ENCODE results near the gene TIMM21.
A peak's percentile ranks its signal among the peaks of the same experiment; 100 is the strongest.

Gene TIMM21

GRCh38 chr18:74147779-74148542 lies at the start of gene TIMM21, which contains the start of gene FBXO15:
TIMM21 (plus strand) TSS chr18:74148523; CDS start chr18:74148809, 286 bp downstream.
FBXO15 (minus strand) TSS chr18:74147834; CDS start chr18:74147785, 49 bp downstream.
- DNase-seq, result peak; percentile 93 to 98

GRCh38 chr18:74108460-74108859 lies 39.9 kb upstream of the TIMM21 start:
- no peak for DNase-seq

DNA sequence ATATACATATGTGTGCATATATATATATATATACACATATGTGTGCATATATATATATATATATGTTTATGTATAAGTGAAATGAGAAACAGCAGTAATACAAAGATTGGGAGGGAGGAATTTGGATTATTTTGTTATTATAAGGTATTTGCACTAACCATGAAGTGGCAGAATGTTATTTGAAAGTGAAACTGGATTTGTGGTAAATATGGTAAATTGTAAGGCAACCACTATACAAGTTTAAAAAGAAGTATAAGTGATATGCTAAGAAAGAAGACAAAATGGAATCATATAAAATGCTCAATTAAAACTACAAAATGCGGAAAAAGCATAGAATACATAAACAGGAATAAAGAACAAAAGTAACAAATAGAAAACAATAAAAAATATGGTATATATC lies 38.2 kb upstream of the TIMM21 start:
- no peak for DNase-seq

- DNase-seq, result no peak
Observed at GRCh38 chr18:74110976-74111375, 37.3 kb upstream of the TIMM21 start.

GRCh38 chr18:74113711-74114110 lies 34.6 kb upstream of the TIMM21 start:
- DNase-seq, result no peak

DNA sequence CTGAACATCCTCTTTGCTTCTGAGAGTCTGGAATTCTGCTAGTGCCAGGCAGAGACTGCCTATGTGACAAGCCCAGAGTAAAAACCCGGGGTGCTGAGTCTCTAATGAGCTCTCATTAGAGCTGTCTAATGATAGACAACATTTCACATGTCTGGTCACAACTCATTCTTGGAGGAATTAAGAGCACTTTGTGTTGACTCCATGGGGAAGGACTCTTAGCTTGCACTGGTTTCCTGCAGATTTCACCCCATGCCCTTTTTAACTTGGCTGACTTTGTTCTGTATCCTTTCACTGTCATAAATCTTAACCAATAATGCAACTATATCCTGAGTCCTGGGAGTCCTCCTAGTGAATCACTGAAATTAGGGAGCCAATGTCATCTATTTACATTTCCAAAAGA lies 34.2 kb upstream of the TIMM21 start:
- DNase-seq, result no peak

- no peak for DNase-seq
Observed at GRCh38 chr18:74115046-74115445, 33.3 kb upstream of the TIMM21 start.

- peak in 1 of 2 experiments; percentile 33 for DNase-seq
Observed at GRCh38 chr18:74116633-74117554, 31.4 kb upstream of the TIMM21 start.

- no peak for DNase-seq
Observed at GRCh38 chr18:74123200-74123599, 25.1 kb upstream of the TIMM21 start.

DNA sequence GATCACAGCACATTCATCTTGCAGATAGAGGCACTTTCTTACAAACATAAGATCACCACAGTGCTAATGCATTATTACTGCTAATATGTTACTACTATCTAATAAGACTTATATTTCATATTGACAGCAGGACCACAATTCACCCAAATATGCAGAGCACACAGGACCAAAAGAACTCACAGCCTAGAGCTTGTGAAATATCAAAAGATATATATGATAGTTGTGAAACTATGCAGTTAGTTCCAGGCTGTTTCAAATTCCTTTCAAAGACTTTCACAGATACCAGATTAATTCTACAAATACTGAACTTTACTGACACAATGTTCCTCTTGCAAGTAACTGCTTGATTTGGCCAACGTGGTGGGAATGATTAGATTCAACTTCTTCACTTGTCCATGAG lies 23.7 kb upstream of the TIMM21 start:
- no peak for DNase-seq

DNA sequence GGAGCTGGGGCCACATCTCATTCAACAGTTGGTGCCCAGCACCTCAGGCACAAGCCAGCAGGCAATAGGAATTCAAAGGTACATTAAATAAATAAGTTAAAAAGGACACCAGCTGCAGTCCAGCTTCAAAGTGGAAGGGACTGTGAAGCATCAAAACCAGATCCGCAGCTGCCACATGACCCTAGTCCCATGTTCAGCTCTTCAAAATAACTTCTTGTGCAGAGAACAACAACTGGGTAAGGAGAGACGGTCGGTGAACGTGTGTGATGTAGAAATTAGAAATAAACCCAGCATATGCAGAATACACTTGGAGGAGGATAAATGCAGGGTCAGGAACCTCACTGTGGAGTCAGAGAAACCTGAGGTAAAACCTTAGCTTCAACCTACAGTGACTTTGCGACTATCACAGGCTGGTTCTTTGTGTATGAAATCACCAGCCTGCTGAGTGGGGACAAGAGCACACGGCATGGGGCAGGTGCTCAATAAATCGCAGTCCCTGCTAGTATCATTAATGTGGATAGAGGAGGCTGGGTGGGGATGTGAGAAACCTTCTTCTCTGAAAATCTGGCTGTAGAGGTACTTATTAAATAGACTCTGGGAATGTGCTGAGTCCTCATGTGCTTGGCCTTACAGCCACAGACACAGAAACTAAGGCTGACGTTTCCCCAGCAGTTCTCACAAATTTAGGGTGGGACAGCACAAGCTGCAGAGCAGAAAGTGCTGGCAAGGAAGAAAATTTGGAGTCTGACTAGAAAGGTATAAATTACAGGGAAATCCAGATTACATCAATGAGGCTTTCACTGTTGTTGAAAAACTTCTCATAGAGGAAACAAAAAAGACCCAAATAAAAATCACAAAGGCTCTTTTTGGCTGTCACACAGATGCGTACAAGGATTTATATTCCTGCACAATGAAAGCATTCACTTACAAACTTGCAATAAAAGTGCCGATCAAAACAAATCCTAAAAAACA lies 21.4 kb upstream of the TIMM21 start:
- DNase-seq, result no peak

DNA sequence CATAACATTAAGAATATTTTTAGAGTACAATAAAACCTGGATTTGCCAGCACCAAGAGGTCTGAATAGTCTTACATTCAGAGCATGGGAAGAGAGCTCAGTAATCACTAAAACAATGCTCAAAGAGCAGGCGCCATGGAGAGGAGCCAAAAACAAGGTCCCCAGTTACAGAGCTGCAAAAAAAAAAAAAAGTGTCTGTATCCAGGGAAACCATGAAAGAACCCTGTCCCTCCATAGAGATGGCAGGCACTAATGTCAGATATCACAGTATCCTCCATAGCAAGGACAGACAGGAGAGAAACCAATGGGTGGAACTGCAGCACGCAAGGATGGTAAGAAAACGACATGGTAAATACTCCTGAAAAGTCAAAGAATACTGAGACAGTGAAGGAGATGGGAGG lies 20.2 kb upstream of the TIMM21 start:
- DNase-seq, result no peak

DNA sequence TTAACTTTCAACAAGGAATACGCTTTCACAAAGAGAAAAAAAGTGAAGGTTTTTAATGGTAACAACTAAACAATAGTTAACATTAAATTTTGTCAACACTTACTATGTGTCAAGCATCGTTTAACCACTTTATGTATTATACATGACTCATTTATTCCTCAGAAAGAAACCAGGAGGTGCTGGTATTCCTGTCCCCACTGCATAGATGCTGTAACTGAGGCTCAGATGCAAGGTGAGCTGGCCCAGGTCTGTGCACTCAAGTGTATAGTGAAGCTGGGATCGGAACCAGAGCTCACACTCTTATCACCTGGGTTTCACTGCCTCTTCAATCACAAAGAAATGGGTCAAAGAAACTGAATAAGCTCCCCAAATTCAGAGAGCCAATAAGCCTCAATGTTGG lies 17.2 kb upstream of the TIMM21 start:
- no peak for DNase-seq

GRCh38 chr18:74132201-74132600 lies 16.1 kb upstream of the TIMM21 start:
- no peak for DNase-seq

DNA sequence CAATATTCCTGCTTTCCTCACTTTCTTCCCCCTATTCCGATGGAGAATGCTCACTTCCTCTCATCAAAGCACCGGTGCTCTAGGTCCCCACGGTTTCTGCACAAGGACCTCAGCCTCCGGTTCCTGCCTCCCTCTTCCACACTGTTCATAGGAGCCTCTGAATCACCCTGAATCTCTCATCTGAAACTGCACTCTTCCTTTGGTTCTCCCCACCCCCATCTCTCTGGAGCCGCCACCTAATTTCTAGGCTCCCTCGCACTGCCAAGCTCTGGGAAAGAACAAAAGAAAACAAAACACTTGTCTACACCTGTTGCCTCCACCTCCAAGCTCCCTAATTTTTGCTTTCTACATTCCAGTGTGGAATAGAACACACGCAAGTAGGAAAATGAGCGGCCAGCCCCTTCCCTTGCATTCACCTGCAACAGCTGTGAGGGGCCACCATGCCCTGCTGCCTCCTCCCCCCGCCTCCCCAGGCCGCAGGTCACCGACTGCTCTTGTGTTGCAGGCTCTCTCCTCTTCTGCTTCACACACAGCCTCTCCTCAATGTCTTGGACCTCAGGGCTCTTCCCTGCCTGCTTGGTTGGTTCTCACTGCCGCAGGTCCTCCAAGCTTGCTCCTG lies 10.3 kb upstream of the TIMM21 start:
- no peak for DNase-seq

- DNase-seq, result no peak
Observed at GRCh38 chr18:74139411-74139810, 8.9 kb upstream of the TIMM21 start.

GRCh38 chr18:74139888-74140287 lies 8.4 kb upstream of the TIMM21 start:
- DNase-seq, result no peak

DNA sequence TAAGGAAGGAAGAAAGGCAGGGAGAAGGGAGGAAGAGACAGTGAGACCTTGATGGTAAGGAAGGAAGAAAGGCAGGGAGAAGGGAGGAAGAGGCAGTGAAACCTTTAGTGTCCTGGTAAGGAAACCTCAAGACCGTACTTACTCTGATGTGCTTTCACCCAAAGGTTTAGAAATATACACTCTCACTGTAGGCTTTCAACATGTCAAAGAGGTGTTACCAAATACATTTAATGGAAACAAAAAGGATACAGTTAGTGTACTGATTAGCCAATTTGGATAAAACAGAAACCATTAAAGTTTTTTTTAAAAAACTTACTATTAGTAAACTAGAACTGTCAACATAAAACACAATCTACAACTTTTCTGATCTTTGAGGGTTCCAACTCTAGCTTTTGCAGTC lies 7.7 kb upstream of the TIMM21 start:
- DNase-seq, result no peak

DNA sequence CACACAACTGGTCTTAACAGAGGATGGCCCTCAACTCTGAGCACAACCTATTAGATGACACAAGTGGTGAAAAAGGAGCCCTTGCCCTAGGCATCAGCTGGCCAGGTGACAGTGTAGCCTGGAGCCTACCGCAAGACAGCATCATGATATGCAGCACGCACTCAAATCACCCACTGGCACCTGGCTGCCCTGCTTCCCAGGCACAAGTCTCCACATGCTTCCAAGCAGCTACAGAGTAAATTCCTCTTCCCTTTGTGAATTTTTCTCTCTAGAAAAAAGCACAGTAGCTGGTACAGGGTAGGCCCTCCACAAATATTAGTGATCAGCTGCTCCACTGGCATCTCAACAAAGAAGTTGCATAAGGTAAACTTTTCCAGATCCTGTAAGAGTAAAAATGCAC lies 6.7 kb upstream of the TIMM21 start:
- no peak for DNase-seq

DNA sequence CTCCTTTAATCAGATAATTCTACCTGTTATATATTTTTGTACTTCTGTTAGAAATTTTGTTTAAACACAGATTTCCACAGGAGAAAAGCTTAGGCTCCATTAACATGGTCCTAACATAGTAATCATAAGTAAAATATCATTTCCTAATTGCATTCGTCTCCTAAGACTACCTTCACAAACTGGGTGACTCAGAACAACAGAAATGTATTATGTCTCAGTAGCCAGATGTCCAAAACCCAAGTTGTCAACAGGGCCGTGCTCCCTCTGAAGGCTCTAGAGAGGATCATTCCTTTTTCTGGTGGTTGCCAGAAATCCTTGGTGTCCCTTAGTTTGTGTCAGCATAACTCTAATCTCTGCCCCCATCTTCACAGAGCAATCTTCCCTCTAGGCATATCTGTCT lies 6.1 kb upstream of the TIMM21 start:
- DNase-seq, result no peak

DNA sequence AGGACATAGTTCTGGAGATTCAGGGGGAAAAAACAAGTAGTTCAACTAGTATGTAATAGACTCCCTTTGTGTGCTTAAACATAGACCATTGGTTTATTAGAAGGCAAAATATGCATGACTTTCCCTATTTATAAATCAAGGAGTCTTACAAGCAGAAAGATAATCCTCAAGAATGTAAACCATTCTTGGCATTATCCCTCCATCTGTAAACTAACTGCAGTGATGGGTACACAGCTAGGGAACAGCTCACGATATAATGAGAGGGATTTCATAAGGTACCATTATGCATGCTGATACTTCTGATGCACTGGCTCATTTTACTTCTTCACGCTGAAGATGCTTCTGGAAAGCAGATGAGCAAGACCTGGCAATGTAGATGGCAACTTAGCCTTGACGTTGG lies 1.6 kb upstream of the TIMM21 start:
- no peak for DNase-seq

- no peak for DNase-seq
Observed at GRCh38 chr18:74147491-74147778, 888 bp upstream of the TIMM21 start.

Measured in SHP77 (cell line).